ENCODE data around the gene GRAP2. TPM values are rescaled to one million over a fixed set of nuclear protein-coding genes. Genes with fewer than 3 reads are reported as not detected.
"Not testable (repeated sequence)": the region's sequence is repeated elsewhere in the genome, so short reads cannot be mapped to it uniquely, and the experiment has no call there.

GRAP2 gene
- polyA plus RNA-seq, 1 donor: 1.8 TPM

DNA sequence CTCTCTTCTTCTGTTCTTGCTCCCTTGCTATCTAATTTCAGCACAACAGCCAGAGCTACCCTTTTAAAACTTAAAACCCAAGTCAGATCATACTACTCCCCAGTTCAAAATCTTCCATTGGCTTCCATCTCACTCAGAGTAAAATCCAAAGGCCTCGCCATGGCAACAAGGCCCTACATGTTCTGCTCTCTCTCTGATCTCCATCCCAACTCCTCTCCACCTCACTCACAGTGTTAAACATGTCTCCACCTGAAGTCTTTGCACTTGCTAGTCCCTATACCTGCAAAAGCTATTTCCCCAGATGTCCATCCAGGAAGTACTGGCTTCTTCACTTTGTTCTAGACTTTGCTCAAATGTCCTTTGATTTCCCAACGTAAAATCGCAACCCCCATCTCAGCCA is 3.0 kb upstream of the GRAP2 start:
- no peaks in the 10 kb centered on the region for H3K27me3 ChIP-seq (ENCODE audit: control insufficient read depth, insufficient read depth, low read length)
- no CpG with 5 or more reads among the region's 3 CpGs for WGBS (ENCODE audit: insufficient coverage, low lambda C conversion rate)
- H3K4me3 ChIP-seq (ENCODE audit: low read length): no peak overlapping the region
- no peak for DNase-seq
- H3K27ac ChIP-seq (ENCODE audit: low read length): no peak overlapping the region
- no peaks in the 10 kb centered on the region for H3K9me3 ChIP-seq (ENCODE audit: control insufficient read depth, low read depth, low read length)
- no peaks in the 10 kb centered on the region for H3K4me1 ChIP-seq (ENCODE audit: control insufficient read depth, insufficient read depth, low read length)
- no peaks in the 10 kb centered on the region for H3K36me3 ChIP-seq (ENCODE audit: control insufficient read depth, insufficient read depth, low read length)

DNA sequence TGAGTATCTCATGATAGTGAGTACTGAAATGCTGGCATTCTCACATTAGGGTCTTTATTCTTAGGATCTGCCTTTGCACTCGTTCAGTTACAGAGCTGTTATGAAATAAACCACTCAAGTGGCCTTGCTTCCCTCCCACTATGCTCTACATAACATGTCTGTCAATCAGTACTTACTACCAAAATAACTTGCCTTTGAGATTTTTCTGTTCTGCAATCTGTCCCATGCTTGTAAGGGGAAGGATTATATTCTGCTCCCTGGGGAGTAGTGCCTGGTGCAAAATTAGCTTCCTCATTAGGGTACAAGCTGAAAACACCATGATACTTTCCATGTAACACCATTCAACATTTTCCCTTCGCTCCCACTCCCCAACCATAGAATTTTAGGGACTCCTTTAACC is 1.9 kb upstream of the GRAP2 start:
- H3K27ac ChIP-seq (ENCODE audit: low read length): no peak overlapping the region
- WGBS (ENCODE audit: insufficient coverage, low lambda C conversion rate): no CpG with 5 or more reads among the region's 2 CpGs

DNA sequence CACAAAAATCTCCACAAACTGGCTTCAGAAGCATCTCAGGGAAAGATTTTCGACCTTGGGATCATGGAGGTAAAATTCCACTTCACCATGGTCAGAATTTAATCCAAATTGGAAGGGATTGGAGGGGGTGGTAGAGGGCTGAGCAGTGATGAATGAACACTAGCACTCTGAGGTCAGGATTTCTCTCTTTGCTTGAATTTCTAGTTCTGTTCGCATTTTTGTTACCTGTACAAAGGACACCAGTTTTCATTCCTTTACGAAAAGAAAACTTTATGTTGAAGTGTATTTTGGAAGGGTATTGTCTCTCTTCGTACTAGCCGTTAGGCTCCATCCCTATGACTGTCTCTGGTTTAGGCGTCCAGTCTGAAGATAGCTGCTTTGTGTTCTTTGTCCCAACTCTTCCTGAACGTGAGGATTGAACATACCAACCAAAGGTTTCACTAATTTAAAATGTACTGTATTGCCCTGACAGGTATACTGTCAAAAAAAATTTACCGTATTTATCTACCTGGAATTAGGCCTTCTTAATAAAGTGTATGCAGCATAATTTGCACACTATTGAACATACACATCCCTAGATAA is 772 bp downstream of the GRAP2 start:
- Histone ChIP-seq H3K27ac (ENCODE audit: low read length) (no peak overlapping the region), H3K27me3 (ENCODE audit: control insufficient read depth, insufficient read depth, low read length) (no peaks in the 10 kb centered on the region), H3K36me3 (ENCODE audit: control insufficient read depth, insufficient read depth, low read length) (no peaks in the 10 kb centered on the region), H3K4me3 (ENCODE audit: low read length) (no peak overlapping the region), H3K4me1 (ENCODE audit: control insufficient read depth, insufficient read depth, low read length) (no peaks in the 10 kb centered on the region), H3K9me3 (ENCODE audit: control insufficient read depth, low read depth, low read length) (no peaks in the 10 kb centered on the region)
- 94% methylated on average over 5 of the region's 8 CpGs for WGBS (ENCODE audit: insufficient coverage, low lambda C conversion rate)
- DNase-seq: no peak

More for the DNA sequence above, 1.9 kb upstream of the GRAP2 start:
- no peak overlapping the region for H3K4me3 ChIP-seq (ENCODE audit: low read length)
- H3K4me1 ChIP-seq (ENCODE audit: control insufficient read depth, insufficient read depth, low read length): no peaks in the 10 kb centered on the region
- DNase-seq: no peak
- no peaks in the 10 kb centered on the region for H3K27me3 ChIP-seq (ENCODE audit: control insufficient read depth, insufficient read depth, low read length)
- no peaks in the 10 kb centered on the region for H3K9me3 ChIP-seq (ENCODE audit: control insufficient read depth, low read depth, low read length)
- no peaks in the 10 kb centered on the region for H3K36me3 ChIP-seq (ENCODE audit: control insufficient read depth, insufficient read depth, low read length)

DNA sequence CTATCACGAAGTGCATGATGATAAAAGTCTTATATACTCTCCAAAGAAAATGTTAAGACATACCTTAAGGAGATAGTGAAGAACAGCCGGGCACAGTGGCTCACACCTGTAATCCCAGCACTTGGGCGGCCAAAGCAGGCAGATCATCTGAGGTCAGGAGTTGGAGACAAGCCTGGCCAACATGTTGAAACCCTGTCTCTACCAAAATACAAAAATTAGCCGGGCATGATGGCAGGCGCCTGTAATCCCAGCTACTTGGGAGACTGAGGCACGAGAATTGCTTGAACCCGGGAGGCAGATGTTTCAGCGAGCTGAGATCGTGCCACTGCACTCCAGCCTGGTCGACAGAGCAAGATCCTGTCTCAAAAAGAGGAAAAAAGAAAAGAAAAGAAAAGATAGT is 3.1 kb downstream of the GRAP2 start:
- H3K36me3 ChIP-seq (ENCODE audit: control insufficient read depth, insufficient read depth, low read length); H3K4me3 ChIP-seq (ENCODE audit: low read length); H3K27ac ChIP-seq (ENCODE audit: low read length); DNase-seq; H3K27me3 ChIP-seq (ENCODE audit: control insufficient read depth, insufficient read depth, low read length); H3K9me3 ChIP-seq (ENCODE audit: control insufficient read depth, low read depth, low read length); H3K4me1 ChIP-seq (ENCODE audit: control insufficient read depth, insufficient read depth, low read length): not testable (repeated sequence)
- 92% methylated on average over 3 of the region's 10 CpGs for WGBS (ENCODE audit: insufficient coverage, low lambda C conversion rate)

DNA sequence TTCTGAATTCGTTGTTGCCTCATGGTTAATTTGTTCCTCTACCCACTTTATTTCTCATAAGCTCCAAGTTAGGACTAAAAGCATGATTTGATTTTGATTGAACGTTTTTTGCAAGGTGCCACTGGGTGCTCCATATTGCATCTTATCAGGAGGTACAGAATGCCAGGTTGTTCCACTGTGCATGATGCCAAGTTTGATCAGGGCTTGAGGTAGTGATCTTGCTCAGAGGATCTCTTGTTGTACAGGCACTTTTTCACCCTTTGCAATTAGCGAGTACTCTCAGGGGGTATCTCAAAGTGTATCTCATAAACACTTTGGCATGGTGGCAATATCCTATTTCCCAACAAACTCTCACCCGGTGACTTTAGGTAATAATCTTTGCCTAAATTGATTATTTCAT is 4.0 kb downstream of the GRAP2 start:
- H3K36me3 ChIP-seq (ENCODE audit: control insufficient read depth, insufficient read depth, low read length): no peaks in the 10 kb centered on the region
- DNase-seq: no peak
- no peak overlapping the region for H3K4me3 ChIP-seq (ENCODE audit: low read length)
- 100% methylated on average over 1 of the region's 4 CpGs for WGBS (ENCODE audit: insufficient coverage, low lambda C conversion rate)
- no peaks in the 10 kb centered on the region for H3K4me1 ChIP-seq (ENCODE audit: control insufficient read depth, insufficient read depth, low read length)
- no peaks in the 10 kb centered on the region for H3K9me3 ChIP-seq (ENCODE audit: control insufficient read depth, low read depth, low read length)
- H3K27ac ChIP-seq (ENCODE audit: low read length): no peak overlapping the region
- no peaks in the 10 kb centered on the region for H3K27me3 ChIP-seq (ENCODE audit: control insufficient read depth, insufficient read depth, low read length)

DNA sequence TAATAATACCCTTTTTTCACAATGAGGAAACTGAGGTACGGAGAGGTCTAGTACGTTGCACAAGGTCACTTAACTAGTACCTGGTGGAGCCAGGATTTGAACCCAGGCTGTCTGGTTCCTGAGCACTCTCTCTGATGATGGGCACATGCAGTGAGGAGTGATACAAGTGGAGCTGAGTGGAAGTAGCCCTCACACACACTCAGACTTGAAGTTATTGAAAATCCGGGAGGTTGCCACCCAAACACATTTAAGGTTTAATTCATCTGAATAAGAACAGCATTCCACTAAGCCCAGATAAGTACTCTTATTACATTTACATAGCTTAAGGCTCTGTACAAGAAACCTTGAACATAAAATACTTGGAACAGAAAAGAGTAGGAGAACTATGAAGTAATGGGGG is 4.8 kb downstream of the GRAP2 start:
- Histone ChIP-seq H3K9me3 (ENCODE audit: control insufficient read depth, low read depth, low read length) (no peaks in the 10 kb centered on the region), H3K27me3 (ENCODE audit: control insufficient read depth, insufficient read depth, low read length) (no peaks in the 10 kb centered on the region), H3K27ac (ENCODE audit: low read length) (no peak overlapping the region), H3K36me3 (ENCODE audit: control insufficient read depth, insufficient read depth, low read length) (no peaks in the 10 kb centered on the region), H3K4me3 (ENCODE audit: low read length) (no peak overlapping the region), H3K4me1 (ENCODE audit: control insufficient read depth, insufficient read depth, low read length) (no peaks in the 10 kb centered on the region)
- no CpG with 5 or more reads among the region's 3 CpGs for WGBS (ENCODE audit: insufficient coverage, low lambda C conversion rate)
- no peak for DNase-seq

DNA sequence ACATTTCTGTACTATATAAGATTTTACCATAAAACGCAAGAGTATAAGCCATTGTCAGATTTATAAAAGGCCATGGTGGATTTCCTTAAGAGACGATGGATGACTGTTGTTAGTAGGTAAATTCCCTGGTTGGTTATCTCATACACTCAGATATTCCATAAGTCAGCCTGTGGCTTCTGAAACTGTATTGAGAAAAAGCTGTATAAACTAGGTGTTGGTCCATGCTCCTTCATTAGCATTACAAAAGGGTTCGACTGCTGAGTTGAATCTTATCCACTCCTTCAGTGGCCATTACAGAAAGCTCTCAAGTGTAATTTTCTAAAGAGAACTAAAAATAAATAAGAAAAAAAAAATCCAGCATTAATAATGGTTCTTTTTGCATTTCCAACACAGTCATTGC is 5.3 kb downstream of the GRAP2 start:
- WGBS (ENCODE audit: insufficient coverage, low lambda C conversion rate): 50% methylated on average over 1 of the region's 3 CpGs
- Histone ChIP-seq H3K9me3 (ENCODE audit: control insufficient read depth, low read depth, low read length) (no peaks in the 10 kb centered on the region), H3K4me1 (ENCODE audit: control insufficient read depth, insufficient read depth, low read length) (no peaks in the 10 kb centered on the region), H3K27me3 (ENCODE audit: control insufficient read depth, insufficient read depth, low read length) (no peaks in the 10 kb centered on the region), H3K27ac (ENCODE audit: low read length) (no peak overlapping the region), H3K36me3 (ENCODE audit: control insufficient read depth, insufficient read depth, low read length) (no peaks in the 10 kb centered on the region), H3K4me3 (ENCODE audit: low read length) (no peak overlapping the region)
- DNase-seq: no peak

DNA sequence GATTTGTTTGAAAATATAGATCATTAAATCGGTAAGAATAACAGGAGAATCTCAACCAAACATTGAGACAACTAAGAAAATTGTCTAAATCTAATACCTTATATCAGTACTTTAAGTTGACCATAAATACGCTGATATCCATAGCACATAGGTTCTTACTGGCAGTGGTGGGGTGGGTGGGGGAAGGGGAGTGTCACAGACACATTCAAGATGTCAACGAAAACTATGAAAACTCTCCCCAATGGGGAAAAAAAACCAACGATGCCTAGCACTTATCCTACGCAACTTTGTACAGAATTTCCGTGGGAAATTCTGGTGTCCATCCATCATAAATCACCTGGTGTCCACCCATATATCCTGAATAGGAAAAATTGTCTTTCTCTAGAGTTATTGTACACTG is 6.2 kb downstream of the GRAP2 start:
- Histone ChIP-seq H3K4me1 (ENCODE audit: control insufficient read depth, insufficient read depth, low read length) (no peaks in the 10 kb centered on the region), H3K27me3 (ENCODE audit: control insufficient read depth, insufficient read depth, low read length) (no peaks in the 10 kb centered on the region), H3K4me3 (ENCODE audit: low read length) (no peak overlapping the region), H3K36me3 (ENCODE audit: control insufficient read depth, insufficient read depth, low read length) (no peaks in the 10 kb centered on the region), H3K27ac (ENCODE audit: low read length) (no peak overlapping the region), H3K9me3 (ENCODE audit: control insufficient read depth, low read depth, low read length) (no peaks in the 10 kb centered on the region)
- 100% methylated on average over 1 of the region's 6 CpGs for WGBS (ENCODE audit: insufficient coverage, low lambda C conversion rate)
- no peak for DNase-seq

DNA sequence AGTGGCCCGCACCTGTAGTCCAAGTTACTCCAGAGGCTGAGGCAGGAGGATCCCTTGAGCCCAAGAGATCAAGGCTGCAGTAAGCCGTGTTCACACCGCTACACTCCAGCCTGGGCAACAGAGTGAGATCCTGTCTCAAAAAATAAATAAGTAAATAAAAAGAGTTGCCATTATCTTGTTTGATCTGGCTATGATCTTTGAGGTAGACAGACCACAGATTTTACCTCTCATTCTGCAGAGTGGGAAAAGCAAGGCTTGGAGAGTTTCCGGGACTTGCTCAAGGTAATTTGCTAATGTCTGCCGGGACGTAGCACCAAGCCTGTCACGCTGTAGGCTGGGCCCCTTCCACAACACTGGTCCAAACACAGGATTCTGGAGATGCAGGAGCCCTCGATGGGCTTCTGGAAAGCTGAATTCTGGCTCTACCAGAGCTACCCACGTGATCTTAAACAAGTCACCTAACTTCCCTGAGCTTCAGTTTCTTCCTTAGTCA is 6.8 kb downstream of the GRAP2 start:
- Histone ChIP-seq H3K27ac (ENCODE audit: low read length) (no peak overlapping the region), H3K4me1 (ENCODE audit: control insufficient read depth, insufficient read depth, low read length) (no peaks in the 10 kb centered on the region), H3K27me3 (ENCODE audit: control insufficient read depth, insufficient read depth, low read length) (no peaks in the 10 kb centered on the region), H3K4me3 (ENCODE audit: low read length) (no peak overlapping the region), H3K9me3 (ENCODE audit: control insufficient read depth, low read depth, low read length) (no peaks in the 10 kb centered on the region), H3K36me3 (ENCODE audit: control insufficient read depth, insufficient read depth, low read length) (no peaks in the 10 kb centered on the region)
- no CpG with 5 or more reads among the region's 9 CpGs for WGBS (ENCODE audit: insufficient coverage, low lambda C conversion rate)
- no peak for DNase-seq

DNA sequence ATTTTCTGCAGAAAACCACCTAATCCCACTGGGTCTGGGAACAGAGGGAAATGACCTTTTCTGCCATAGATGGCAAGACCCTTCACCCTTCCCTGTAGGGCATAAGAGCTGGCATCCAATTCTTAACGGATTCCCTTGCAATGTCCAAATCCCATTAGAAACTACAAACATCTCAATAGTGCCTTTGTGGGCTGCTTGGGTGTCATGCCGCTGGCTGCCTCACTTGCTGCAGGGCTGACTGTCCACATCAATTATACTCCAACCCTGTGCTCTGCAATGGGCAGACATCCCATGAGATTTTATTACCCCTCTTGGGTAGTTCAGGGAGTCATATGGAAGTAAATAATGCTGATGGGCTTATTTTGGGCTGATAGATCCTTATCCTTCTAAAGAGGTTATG is 7.3 kb downstream of the GRAP2 start:
- Histone ChIP-seq H3K4me1 (ENCODE audit: control insufficient read depth, insufficient read depth, low read length) (no peaks in the 10 kb centered on the region), H3K27ac (ENCODE audit: low read length) (no peak overlapping the region), H3K4me3 (ENCODE audit: low read length) (no peak overlapping the region), H3K27me3 (ENCODE audit: control insufficient read depth, insufficient read depth, low read length) (no peaks in the 10 kb centered on the region), H3K9me3 (ENCODE audit: control insufficient read depth, low read depth, low read length) (no peaks in the 10 kb centered on the region), H3K36me3 (ENCODE audit: control insufficient read depth, insufficient read depth, low read length) (no peaks in the 10 kb centered on the region)
- no CpG with 5 or more reads among the region's 2 CpGs for WGBS (ENCODE audit: insufficient coverage, low lambda C conversion rate)
- DNase-seq: no peak

DNA sequence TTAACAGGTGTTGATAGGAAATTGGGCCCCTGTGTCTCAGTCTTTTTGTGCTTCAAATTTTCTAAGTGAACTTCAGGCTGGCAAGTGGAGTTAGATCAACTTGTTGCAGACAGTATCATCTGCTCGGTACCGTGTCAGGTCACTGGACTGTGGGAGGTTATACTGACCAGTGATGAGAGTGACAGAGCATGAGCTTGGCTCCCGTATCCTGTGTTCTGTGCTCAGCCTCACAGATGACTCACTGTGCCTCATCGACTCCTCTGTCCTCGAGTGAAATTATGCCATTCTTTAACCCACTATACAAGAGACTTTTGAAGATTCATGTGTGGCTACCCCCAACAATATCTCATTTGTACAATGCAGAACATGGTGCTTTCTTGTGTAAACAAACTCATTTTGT is 7.9 kb downstream of the GRAP2 start:
- DNase-seq: no peak
- Histone ChIP-seq H3K36me3 (ENCODE audit: control insufficient read depth, insufficient read depth, low read length) (no peaks in the 10 kb centered on the region), H3K27me3 (ENCODE audit: control insufficient read depth, insufficient read depth, low read length) (no peaks in the 10 kb centered on the region), H3K9me3 (ENCODE audit: control insufficient read depth, low read depth, low read length) (no peaks in the 10 kb centered on the region), H3K27ac (ENCODE audit: low read length) (no peak overlapping the region), H3K4me1 (ENCODE audit: control insufficient read depth, insufficient read depth, low read length) (no peaks in the 10 kb centered on the region), H3K4me3 (ENCODE audit: low read length) (no peak overlapping the region)
- WGBS (ENCODE audit: insufficient coverage, low lambda C conversion rate): no CpG with 5 or more reads among the region's 5 CpGs
